Kidney capillary endothelial cell (primary cell): ENCODE measurements around the gene C11orf71.

Source experiments
- DNase-seq: peaks from one replicate; pipeline ENCODE4 v3.0.0-alpha.2; 2018; ENCODE audit warnings: low spot score

The C11orf71 gene

GRCh38 chr11:114358716-114359115 lies 41.6 kb downstream of the C11orf71 start:
- no peak for DNase-seq

GRCh38 chr11:114354076-114354475 lies 46.2 kb downstream of the C11orf71 start:
- peak; percentile 21 for DNase-seq

GRCh38 chr11:114353443-114353842 lies 46.9 kb downstream of the C11orf71 start:
- no peak for DNase-seq

- DNase-seq: no peak
Measured at GRCh38 chr11:114350022-114350421, 50.3 kb downstream of the C11orf71 start.
